ENCODE results near the gene HINT2.
A peak's percentile ranks its signal among the peaks of the same experiment; 100 is the strongest.

HINT2 gene

DNA sequence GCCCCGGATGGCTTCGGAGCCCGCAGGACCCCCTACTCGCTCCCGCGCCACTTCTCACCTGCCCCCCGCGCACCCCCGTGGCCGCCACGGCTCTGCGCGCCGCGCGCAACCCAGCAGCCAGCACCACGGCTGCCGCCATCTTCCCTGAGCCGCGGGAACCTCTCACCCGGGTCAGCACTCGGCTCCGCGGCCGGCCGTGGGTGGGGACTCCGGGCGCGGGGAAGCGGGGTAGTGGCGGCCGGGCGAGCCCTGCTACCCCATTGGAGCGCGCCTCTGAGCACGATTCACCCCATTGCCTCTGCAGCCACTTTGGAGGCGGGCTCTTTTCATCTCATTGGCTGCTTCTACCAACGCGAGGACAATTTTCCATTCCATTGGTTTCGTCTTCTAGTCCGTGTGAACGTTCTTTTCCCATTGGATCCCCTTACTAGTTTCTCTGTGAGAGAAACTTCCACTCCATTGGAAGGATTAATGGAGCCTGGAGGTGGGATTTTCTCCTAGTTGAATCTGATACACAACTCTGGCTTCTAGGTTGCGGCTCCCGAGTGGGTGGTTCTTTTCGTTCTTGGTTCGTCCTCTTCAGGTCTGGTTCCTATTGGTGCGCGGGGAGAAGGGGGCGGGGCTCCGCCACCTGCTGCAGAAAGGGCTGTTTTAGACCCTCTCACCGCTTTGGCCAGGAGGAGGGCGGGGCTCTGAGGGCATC, at the start of gene HINT2:
HINT2 (minus strand) TSS at position 202 of the 703 bp plus-strand sequence; CDS start at position 139, 63 bp downstream.
- TF ChIP-seq, protein P1, sequence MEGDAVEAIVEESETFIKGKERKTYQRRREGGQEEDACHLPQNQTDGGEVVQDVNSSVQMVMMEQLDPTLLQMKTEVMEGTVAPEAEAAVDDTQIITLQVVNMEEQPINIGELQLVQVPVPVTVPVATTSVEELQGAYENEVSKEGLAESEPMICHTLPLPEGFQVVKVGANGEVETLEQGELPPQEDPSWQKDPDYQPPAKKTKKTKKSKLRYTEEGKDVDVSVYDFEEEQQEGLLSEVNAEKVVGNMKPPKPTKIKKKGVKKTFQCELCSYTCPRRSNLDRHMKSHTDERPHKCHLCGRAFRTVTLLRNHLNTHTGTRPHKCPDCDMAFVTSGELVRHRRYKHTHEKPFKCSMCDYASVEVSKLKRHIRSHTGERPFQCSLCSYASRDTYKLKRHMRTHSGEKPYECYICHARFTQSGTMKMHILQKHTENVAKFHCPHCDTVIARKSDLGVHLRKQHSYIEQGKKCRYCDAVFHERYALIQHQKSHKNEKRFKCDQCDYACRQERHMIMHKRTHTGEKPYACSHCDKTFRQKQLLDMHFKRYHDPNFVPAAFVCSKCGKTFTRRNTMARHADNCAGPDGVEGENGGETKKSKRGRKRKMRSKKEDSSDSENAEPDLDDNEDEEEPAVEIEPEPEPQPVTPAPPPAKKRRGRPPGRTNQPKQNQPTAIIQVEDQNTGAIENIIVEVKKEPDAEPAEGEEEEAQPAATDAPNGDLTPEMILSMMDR (IDR thresholded peaks at IDR 0.05; ENCODE audit: borderline replicate concordance, control extremely low read depth, extremely low read depth, insufficient read depth, missing control alignments): no peak
- in situ Hi-C loops (cut with MboI; ENCODE audit: low sequenced_read_pairs, unreplicated experiment): no loop called here
- DNase-seq (ENCODE audit: low spot score): peak; percentile 96

DNA sequence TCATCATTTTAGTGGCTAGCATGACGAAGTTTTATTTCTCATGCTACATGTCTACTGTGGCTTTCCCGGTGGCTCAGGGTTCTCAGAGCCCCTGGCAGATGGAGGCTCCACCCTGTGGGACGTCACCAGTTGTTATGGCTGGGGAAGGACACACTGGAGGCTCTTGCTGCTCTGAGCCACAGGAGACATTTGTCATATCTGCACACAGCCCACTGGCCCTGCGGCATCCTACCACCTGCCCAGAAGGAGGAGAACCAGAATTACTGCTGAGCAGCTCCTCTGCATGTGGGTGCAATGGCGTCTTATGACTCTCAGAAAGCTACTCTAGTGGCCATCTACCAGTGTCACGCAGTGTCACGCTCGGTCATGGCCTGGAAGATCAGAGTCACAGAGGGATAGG, 48.7 kb upstream of the HINT2 start:
- TF ChIP-seq, protein P1 (IDR thresholded peaks at IDR 0.05; ENCODE audit: borderline replicate concordance, control extremely low read depth, extremely low read depth, insufficient read depth, missing control alignments): no peak
- no peak for DNase-seq (ENCODE audit: low spot score)
- in situ Hi-C loops (cut with MboI; ENCODE audit: low sequenced_read_pairs, unreplicated experiment): no loop called here

DNA sequence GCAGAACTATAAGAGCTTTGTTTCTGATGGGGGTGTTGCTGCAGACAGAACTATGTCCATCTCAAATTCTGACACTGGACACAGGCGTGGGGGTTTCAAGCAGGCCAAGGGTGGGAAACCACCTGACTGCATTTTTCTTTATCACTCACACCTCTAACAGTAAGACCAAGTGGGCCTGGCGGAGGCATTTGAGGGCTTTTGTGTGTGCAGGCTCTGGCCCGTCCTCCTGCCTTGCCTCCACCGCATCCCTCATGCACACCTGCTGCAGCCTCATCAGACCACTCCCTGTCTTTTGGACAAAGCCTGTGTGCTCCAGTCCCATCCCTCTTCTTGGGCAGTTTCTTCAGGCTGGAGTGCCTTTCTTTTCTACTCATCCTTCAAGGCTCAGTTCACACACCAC, 47.5 kb upstream of the HINT2 start:
- TF ChIP-seq, protein P1 (IDR thresholded peaks at IDR 0.05; ENCODE audit: borderline replicate concordance, control extremely low read depth, extremely low read depth, insufficient read depth, missing control alignments): no peak
- in situ Hi-C loops (cut with MboI; ENCODE audit: low sequenced_read_pairs, unreplicated experiment): no loop called here

DNA sequence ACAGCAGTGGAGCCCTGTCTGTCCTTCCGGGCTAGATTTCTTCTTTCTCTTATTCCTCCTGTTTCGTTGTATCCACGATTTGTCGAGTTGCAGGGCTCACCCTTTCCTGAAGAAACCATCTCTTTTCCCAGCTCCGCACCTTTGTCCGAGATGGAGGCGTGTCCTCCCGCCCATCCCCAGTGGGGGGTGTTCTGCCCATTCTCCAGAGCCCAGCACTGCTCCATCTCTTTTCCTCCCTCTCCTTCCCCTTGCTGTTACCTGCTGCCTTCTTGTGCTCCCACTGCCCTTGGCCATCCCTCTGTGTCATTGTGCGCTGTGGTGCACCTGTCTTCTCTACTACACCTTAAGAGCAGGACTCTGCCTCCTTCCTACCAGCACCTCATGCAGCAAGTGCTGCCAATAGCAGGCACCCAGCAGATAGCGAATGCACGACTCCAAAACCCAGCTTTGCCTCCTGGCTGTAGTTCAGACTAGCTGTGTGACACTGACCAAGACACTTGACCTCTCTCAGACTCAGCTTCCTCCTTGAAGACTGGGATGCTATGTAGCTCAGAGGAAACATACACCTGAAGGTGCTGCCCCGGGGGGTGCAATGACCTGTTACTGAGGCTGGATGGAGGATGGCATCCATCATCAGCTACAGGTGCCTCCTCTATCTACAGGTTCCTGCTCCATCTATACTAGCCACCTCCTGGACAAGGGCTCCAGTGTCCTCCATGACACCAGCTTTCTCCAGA, 46.5 kb upstream of the HINT2 start:
- in situ Hi-C loops (cut with MboI; ENCODE audit: low sequenced_read_pairs, unreplicated experiment): no loop called here
- TF ChIP-seq, protein P1 (IDR thresholded peaks at IDR 0.05; ENCODE audit: borderline replicate concordance, control extremely low read depth, extremely low read depth, insufficient read depth, missing control alignments): no peak
- DNase-seq (ENCODE audit: low spot score): no peak

More for the DNA sequence above, 47.5 kb upstream of the HINT2 start:
- no peak for DNase-seq (ENCODE audit: low spot score)

DNA sequence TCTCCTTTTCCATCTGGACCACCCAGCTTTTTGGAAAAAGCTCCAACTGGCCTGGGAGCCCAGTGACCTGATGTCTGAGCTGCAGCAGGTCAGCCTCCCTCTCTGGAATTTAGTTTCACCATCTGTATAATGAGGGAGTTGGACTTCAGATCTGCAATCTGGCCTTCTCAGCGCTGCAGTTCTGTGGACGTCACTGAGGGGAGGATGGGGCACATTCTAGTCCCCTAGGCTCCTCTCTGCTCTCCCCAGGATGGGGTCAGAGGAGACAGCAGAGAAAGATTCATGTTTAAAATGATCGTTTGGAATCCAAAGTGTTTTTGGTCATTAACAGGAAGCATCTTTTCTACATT, 45.1 kb upstream of the HINT2 start:
- DNase-seq (ENCODE audit: low spot score): no peak
- in situ Hi-C loops (cut with MboI; ENCODE audit: low sequenced_read_pairs, unreplicated experiment): no loop called here
- TF ChIP-seq, protein P1 (IDR thresholded peaks at IDR 0.05; ENCODE audit: borderline replicate concordance, control extremely low read depth, extremely low read depth, insufficient read depth, missing control alignments): no peak

DNA sequence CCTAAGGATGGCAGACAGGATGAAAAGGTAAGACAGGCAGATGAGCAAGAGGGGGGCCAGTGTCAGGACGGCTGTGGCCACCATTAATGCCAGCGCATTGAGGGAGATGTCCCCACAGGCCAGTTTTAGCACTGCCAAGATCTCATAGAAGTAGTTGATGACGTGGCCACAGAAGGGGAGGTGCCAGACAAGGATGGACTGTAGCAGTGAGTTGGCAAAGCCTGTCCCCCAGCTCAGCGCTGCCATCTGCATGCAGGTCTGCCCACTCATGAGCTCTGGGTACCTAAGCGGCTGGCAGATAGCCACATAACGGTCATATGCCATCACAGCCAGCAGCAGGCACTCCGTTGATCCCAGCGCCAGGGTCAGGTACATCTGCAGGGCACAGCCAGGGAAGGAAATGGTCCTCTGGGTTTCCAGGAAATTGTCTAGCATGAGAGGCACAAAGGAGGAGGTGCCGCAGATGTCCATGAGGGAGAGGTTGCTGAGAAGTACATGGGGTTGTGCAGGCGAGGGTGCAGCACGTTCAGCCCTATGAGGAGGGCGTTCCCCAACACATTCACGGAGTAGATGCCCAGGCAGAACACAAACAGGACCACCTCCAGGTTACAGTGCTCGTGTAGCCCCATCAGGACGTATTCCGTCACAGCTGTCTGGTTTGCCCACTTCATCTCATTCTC, 44.6 kb upstream of the HINT2 start:
- TF ChIP-seq, protein P1 (IDR thresholded peaks at IDR 0.05; ENCODE audit: borderline replicate concordance, control extremely low read depth, extremely low read depth, insufficient read depth, missing control alignments): no peak
- in situ Hi-C loops (cut with MboI; ENCODE audit: low sequenced_read_pairs, unreplicated experiment): no loop called here
- no peak for DNase-seq (ENCODE audit: low spot score)

Data from GM13976 (cell line).